ENCODE measurements around the gene ABHD2.
"Not testable (repeated sequence)": the region's sequence is repeated elsewhere in the genome, so short reads cannot be mapped to it uniquely, and the experiment has no call there.

The ABHD2 gene, protein sequence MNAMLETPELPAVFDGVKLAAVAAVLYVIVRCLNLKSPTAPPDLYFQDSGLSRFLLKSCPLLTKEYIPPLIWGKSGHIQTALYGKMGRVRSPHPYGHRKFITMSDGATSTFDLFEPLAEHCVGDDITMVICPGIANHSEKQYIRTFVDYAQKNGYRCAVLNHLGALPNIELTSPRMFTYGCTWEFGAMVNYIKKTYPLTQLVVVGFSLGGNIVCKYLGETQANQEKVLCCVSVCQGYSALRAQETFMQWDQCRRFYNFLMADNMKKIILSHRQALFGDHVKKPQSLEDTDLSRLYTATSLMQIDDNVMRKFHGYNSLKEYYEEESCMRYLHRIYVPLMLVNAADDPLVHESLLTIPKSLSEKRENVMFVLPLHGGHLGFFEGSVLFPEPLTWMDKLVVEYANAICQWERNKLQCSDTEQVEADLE

DNA sequence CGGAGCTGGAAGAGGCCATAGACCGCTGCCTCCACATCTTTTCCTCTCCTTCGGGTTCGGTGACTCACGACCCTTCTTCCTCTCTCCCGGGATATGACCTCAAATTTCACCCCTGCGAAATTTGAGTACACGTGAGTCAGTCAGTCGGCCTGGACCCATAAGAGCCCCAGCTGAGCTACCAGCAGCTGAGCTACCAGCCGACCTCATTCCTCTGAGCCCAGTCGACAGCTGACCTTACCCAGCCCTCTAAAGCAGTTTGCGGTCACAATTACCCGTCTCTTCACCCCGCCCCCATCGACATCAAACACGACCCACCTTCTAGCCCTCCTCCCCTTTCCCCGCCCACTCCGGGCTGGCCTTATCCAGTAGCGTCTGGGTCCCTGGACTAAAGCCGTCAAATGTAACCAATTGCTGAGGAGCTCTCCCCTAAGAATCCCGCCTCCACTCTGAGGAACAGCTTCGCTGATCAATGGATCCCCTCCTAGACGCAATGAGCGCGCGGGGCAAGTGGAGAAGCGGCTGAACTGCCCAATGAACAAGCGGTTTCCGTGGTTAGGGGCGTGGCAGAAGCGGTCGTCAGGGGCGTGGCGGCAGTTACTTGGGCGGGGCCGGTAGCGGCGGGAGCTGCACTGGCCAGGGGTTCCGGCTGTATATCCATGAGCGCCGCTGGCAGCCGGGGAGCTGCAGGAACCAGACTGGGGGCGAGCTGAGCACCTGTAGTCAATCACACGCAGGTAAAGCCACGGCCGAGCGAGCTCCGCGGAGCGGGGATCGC, at the start of gene ABHD2:
TSS of gene ABHD2 (plus strand) at position 627 of the 775 bp plus-strand sequence. CDS start 27,872 bp downstream, outside the sequence.
- H3K36me3 Mint-ChIP-seq (ENCODE audit: low read depth) = peaks cover 5% of the 10 kb centered on the region
- peak; percentile 99 for ATAC-seq
- no peaks in the 10 kb centered on the region for H3K27me3 Mint-ChIP-seq
- DNase-seq = peak; percentile 99
- no peaks in the 10 kb centered on the region for H3K9me3 Mint-ChIP-seq
- no peak within 1 kb of the TSS for H3K4me3 Mint-ChIP-seq
- no peak within 1 kb of the TSS for H3K27ac Mint-ChIP-seq
- H3K4me1 Mint-ChIP-seq = peaks cover 40% of the 10 kb centered on the region

DNA sequence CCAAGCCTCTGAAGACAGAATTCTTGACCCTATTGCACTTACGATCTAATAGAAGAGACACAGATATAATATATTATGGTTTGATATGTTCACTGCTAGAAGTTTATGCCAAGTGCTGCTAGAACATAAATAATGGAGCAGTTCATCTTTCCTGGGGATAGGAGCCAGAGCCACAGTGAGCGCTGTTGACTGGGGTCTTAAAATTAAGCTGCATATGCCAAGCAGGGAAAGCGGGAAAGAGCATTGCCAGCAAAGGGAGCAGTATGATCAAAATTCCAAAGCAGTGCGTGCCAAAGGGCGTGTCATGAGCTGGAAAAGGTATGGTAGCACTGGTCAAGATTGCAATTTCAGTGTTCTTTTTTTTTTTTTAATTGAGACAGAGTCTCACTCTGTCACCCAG, 49.1 kb upstream of the ABHD2 start:
- peaks cover 7% of the 10 kb centered on the region for H3K4me1 Mint-ChIP-seq
- peaks cover 14% of the 10 kb centered on the region for H3K27me3 Mint-ChIP-seq
- no peaks in the 10 kb centered on the region for H3K36me3 Mint-ChIP-seq (ENCODE audit: low read depth)
- H3K9me3 Mint-ChIP-seq = no peaks in the 10 kb centered on the region
- DNase-seq (no peak), ATAC-seq (no peak)
- no peak overlapping the region for H3K4me3 Mint-ChIP-seq
- no peak overlapping the region for H3K27ac Mint-ChIP-seq

DNA sequence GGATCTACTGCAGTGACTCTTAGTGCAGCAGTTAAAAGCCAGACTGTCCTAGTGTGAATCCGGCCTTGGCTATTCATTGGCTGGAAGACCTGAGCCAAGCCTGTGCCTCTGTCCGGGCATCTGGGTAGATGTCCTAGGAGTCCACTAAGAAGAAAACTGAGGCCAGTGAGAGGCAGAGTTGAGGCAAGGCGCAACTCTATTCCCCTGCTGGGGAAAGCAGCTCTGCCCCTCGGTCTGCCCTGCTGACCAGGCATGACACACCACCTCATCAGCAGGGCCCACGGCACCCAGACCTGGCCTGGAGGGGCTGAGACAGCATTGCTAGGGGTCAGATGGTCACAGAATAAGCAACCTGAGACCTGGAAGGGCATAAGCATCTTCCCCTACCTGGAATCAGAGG, 46.7 kb upstream of the ABHD2 start:
- no peak for DNase-seq
- H3K4me3 Mint-ChIP-seq = no peak overlapping the region
- H3K27me3 Mint-ChIP-seq = peaks cover 10% of the 10 kb centered on the region
- H3K36me3 Mint-ChIP-seq (ENCODE audit: low read depth) = no peaks in the 10 kb centered on the region
- H3K4me1 Mint-ChIP-seq = peaks cover 7% of the 10 kb centered on the region
- ATAC-seq = no peak
- no peak overlapping the region for H3K27ac Mint-ChIP-seq
- H3K9me3 Mint-ChIP-seq = no peaks in the 10 kb centered on the region

DNA sequence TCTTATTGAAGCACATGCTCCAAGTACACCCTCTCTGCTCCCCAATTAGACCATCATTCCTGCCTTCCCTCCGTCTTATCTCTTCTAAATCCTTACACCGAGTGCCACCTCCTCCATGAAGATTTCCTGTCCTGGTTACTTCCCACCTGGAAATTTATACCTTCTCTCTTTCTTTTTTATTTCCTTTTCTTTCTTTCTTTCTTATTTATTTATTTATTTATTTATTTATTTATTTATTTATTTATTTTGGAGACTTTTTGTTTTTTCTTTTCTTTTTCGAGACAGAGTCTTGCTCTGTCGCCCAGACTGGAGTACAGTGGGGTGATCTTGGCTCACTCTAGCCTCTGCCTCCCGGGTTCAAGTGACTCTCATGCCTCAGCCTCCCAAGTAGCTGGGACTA, 45.9 kb upstream of the ABHD2 start:
- peaks cover 7% of the 10 kb centered on the region for H3K27me3 Mint-ChIP-seq
- no peak for DNase-seq
- H3K9me3 Mint-ChIP-seq = no peaks in the 10 kb centered on the region
- peaks cover 7% of the 10 kb centered on the region for H3K4me1 Mint-ChIP-seq
- no peak for ATAC-seq
- no peak overlapping the region for H3K4me3 Mint-ChIP-seq
- no peaks in the 10 kb centered on the region for H3K36me3 Mint-ChIP-seq (ENCODE audit: low read depth)
- H3K27ac Mint-ChIP-seq = no peak overlapping the region

DNA sequence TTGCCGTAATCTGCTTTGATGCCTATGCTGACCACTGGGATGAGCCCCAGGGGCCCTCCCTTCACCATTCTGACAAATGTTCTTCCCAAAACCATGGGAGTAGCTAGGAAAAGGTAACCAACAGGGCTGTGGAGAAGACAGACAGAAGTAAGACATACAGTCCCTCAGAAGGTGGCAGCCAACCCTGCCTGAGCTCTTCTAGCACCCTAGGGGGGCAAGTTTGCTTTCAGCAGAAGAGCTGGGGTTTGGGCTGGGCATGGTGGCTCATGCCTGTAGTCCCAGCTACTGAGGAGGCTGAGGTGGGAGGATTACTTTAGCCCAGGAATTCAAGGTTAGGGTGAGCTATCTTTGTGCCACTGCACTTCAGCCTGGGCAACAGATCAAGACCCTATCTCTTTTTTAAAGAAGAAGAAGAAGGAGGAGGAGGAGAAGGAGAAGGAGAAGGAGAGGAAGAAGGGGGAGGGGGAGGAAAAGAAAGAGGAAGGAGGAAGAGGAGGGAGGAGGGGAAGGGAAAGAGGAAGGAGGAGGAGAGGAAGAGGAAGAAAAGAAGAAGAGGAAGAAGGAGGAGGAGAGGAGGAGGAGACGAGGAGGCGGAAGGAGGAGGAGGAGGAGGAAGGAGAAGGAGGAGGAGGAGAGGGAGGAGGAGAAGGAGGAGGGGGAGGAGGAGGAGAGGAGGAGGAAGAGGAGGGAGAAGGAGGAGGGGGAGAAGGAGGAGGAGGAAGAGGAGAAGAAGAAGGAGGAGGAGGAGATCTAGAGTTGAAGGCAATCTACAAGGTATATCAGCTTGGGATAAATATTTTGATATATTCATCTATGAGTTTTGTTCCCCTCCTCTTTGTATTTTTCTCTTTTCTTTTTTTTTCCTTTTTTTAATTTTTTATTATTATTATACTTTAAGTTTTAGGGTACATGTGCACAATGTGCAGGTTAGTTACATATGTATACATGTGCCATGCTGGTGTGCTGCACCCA, 44.9 kb upstream of the ABHD2 start:
- Mint-ChIP-seq H3K4me3 (no peak overlapping the region), H3K4me1 (peaks cover 7% of the 10 kb centered on the region), H3K27ac (no peak overlapping the region), H3K27me3 (peaks cover 5% of the 10 kb centered on the region), H3K9me3 (peaks cover 4% of the 10 kb centered on the region), H3K36me3 (ENCODE audit: low read depth) (no peaks in the 10 kb centered on the region)
- ATAC-seq (no peak), DNase-seq (no peak)

DNA sequence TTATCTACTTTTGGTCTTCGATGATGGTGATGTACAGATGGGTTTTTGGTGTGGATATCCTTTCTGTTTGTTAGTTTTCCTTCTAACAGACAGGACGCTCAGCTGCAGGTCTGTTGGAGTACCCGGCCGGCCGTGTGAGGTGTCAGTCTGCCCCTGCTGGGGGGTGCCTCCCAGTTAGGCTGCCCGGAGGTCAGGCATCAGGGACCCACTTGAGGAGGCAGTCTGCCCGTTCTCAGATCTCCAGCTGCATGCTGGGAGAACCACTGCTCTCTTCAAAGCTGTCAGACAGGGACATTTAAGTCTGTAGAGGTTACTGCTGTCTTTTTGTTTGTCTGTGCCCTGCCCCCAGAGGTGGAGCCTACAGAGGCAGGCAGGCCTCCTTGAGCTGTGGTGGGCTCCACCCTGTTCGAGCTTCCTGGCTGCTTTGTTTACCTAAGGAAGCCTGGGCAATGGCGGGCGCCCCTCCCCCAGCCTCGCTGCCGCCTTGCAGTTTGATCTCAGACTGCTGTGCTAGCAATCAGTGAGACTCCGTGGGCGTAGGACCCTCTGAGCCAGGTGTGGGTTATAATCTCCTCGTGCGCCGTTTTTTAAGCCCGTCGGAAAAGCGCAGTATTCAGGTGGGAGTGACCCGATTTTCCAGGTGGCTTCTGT, 39.1 kb upstream of the ABHD2 start:
- H3K4me3 Mint-ChIP-seq = peak overlapping the region; percentile 29
- ATAC-seq; H3K27ac Mint-ChIP-seq; H3K36me3 Mint-ChIP-seq (ENCODE audit: low read depth); DNase-seq; H3K27me3 Mint-ChIP-seq: not testable (repeated sequence)
- H3K4me1 Mint-ChIP-seq = peaks cover 25% of the 10 kb centered on the region
- peaks cover 11% of the 10 kb centered on the region for H3K9me3 Mint-ChIP-seq

DNA sequence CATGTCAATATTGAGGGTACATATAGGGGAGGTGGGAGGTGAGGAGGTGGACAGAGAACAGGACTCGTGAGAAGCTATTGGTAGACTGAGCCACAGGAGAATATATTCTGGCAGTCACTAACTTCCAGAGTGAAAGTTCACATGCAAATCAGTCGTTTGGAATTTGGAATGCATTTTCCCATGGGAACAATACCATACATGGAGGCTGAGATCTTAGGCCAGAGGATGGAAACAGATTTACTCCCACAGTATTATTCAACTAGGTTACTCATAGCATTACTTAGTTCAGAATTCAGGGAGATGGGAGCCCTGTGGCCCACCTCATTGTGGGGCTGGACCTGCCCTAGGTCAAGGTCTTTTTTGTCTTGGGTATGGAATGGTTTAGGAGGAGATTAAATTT, 36.4 kb upstream of the ABHD2 start:
- H3K27me3 Mint-ChIP-seq = peaks cover 3% of the 10 kb centered on the region
- ATAC-seq (no peak), DNase-seq (no peak)
- no peak overlapping the region for H3K4me3 Mint-ChIP-seq
- peaks cover 25% of the 10 kb centered on the region for H3K4me1 Mint-ChIP-seq
- H3K9me3 Mint-ChIP-seq = peaks cover 11% of the 10 kb centered on the region
- H3K36me3 Mint-ChIP-seq (ENCODE audit: low read depth) = no peaks in the 10 kb centered on the region
- no peak overlapping the region for H3K27ac Mint-ChIP-seq

DNA sequence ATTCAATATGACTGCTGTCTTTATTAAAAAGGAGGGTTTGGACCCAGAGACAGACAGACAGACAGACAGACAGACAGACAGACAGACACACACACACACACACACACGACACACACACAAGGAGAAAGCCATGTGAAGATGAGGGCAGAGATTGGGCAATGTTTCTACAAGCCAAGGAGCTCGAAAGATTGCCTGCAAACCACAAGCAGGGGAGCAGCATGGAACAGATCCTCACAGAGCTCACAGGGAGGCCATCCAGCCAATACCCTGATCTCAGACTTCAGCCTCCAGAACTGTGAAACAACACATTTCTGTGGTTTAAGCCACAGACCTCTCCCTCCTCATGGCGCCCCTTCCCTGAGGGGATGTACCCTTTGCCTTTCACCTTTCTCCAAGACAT, 35.8 kb upstream of the ABHD2 start:
- DNase-seq (no peak), ATAC-seq (peak; percentile 37)
- H3K9me3 Mint-ChIP-seq = peaks cover 11% of the 10 kb centered on the region
- no peaks in the 10 kb centered on the region for H3K36me3 Mint-ChIP-seq (ENCODE audit: low read depth)
- H3K27ac Mint-ChIP-seq = no peak overlapping the region
- peaks cover 29% of the 10 kb centered on the region for H3K4me1 Mint-ChIP-seq
- H3K27me3 Mint-ChIP-seq = peaks cover 3% of the 10 kb centered on the region
- H3K4me3 Mint-ChIP-seq = no peak overlapping the region

DNA sequence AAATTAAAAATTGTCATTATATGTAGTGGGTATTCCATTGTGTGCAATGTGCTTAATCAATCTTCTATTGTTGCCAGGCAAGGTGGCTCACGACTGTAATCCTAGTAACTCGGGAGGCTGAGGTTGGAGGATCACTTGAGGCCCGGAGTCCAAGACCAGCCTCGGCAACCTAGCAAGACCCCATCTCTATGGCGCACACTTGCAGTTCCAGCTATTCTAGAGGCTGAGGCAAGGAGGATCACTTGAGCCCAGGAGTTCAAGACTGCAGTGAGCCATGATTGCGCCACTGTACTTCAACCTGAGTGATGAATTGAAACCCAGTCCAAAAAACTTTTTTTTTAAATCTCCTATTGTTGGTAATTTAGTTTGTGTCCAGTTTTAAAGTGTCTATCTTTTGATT, 33.4 kb upstream of the ABHD2 start:
- Mint-ChIP-seq H3K27me3 (peaks cover 2% of the 10 kb centered on the region), H3K4me3 (no peak overlapping the region), H3K36me3 (ENCODE audit: low read depth) (no peaks in the 10 kb centered on the region), H3K9me3 (peaks cover 4% of the 10 kb centered on the region), H3K27ac (no peak overlapping the region), H3K4me1 (peaks cover 22% of the 10 kb centered on the region)
- ATAC-seq (no peak), DNase-seq (no peak)

DNA sequence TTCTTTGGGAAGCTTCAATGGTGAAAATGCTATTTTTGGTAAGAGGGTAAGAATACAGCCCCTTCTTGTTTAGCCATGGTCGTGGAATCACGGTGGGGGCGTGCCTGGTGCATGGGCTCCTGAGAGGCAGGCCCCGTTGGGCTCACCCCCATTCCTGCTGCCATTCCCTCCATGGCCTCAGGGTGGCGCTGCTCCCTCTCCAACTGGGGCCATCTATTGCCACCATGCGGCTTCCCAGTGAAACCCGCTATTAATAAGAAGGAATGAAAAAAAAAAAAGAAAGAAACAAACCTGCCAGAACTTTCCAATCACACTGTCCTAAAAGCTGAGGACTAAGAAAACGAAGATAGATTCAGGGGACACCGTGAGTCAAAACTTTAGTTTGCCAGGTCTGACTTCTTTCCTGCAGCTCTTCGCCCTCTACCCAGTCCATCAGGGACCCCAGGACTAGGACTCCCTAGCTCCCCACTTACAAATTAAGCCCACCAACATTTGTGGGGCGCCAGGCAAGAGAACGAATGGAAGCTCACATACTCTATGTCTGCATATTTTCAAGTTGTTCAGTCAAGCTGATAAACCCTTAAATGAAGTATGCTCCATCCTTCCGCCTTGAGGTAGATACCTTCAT, 30.6 kb upstream of the ABHD2 start:
- Mint-ChIP-seq H3K27me3 (peaks cover 2% of the 10 kb centered on the region), H3K9me3 (no peaks in the 10 kb centered on the region), H3K4me1 (peaks cover 10% of the 10 kb centered on the region), H3K27ac (peak overlapping the region; percentile 16), H3K4me3 (no peak overlapping the region), H3K36me3 (ENCODE audit: low read depth) (no peaks in the 10 kb centered on the region)
- DNase-seq (peak; percentile 90), ATAC-seq (peak; percentile 77)

DNA sequence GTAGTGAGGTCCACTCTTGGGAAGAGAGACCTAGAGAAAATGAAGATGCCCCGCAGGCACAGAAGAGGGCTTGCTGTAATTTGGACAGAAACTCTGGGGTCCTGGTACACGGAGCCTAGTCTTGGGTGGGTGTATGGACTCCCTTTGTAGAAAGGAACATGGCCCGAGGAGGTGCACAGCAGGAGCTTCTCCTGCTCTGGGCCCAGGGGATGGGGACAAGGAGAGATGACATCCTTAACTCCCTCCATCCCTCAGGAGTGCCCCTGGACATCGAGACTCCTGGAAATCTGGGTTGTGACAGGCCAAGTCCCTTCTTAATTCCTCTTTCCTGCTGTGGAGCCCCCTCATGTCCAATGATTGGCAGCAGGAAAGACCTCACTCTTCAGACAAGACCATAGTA, 29.9 kb upstream of the ABHD2 start:
- Mint-ChIP-seq H3K9me3 (no peaks in the 10 kb centered on the region), H3K27me3 (peaks cover 2% of the 10 kb centered on the region), H3K27ac (peak overlapping the region; percentile 16), H3K4me3 (no peak overlapping the region), H3K4me1 (peaks cover 9% of the 10 kb centered on the region), H3K36me3 (ENCODE audit: low read depth) (no peaks in the 10 kb centered on the region)
- no peak for DNase-seq
- ATAC-seq = no peak

DNA sequence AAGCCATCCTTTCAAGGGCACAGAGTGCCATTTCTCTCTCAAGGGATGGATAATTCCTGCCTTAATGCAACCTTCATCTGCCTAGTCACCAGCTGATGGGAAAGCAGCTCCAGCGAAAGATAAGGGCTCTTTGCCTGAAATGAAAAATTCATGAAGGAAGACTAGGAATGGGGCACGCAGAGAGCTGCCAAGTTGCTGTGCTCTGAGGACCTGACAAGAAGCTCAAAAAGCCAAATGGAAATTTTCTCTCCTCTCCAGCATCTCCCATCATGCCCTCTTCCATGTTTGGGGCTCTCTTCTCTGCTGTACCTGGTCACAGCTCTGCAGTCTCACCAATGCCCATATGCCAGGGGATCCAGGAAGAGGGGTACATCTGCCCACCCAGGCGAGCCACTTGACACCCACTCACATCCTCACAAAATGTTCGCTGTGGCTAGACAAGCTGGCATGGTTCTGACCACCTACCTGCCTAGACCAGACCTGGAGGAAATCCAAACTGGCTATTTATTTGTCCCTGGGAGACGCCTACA, 29.3 kb upstream of the ABHD2 start:
- no peak for DNase-seq
- H3K4me3 Mint-ChIP-seq = no peak overlapping the region
- H3K36me3 Mint-ChIP-seq (ENCODE audit: low read depth) = no peaks in the 10 kb centered on the region
- peaks cover 9% of the 10 kb centered on the region for H3K4me1 Mint-ChIP-seq
- H3K27ac Mint-ChIP-seq = no peak overlapping the region
- H3K9me3 Mint-ChIP-seq = no peaks in the 10 kb centered on the region
- H3K27me3 Mint-ChIP-seq = peaks cover 2% of the 10 kb centered on the region
- ATAC-seq = no peak

DNA sequence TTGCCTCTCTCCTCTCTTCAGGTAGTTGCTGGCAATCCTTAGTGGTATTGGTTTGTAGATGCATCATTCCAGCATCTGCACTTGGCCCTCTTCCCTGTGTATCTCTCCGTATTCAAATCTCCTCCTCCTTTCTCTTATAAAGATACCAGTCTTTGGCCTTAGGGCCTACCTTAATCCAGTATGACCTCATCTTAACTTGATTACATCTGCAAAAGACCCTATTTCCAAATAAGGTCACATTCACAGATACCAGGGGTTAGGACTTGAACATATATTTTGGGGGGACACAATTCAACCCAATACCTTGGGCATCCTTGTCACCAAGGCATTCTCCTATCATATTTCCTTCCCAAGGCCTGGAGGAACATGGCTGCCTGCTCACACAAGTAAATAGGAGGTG, 22.0 kb upstream of the ABHD2 start:
- no peak for ATAC-seq
- no peak for DNase-seq
- H3K27ac Mint-ChIP-seq = no peak overlapping the region
- H3K36me3 Mint-ChIP-seq (ENCODE audit: low read depth) = peaks cover 10% of the 10 kb centered on the region
- peaks cover 8% of the 10 kb centered on the region for H3K27me3 Mint-ChIP-seq
- H3K4me1 Mint-ChIP-seq = peaks cover 27% of the 10 kb centered on the region
- H3K4me3 Mint-ChIP-seq = no peak overlapping the region
- H3K9me3 Mint-ChIP-seq = peaks cover 18% of the 10 kb centered on the region
